Measurements from ENCODE around the gene POLQ.
A peak's percentile ranks its signal among the peaks of the same experiment; 100 is the strongest.
"Not testable (repeated sequence)": the region's sequence is repeated elsewhere in the genome, so short reads cannot be mapped to it uniquely, and the experiment has no call there.

POLQ gene

DNA sequence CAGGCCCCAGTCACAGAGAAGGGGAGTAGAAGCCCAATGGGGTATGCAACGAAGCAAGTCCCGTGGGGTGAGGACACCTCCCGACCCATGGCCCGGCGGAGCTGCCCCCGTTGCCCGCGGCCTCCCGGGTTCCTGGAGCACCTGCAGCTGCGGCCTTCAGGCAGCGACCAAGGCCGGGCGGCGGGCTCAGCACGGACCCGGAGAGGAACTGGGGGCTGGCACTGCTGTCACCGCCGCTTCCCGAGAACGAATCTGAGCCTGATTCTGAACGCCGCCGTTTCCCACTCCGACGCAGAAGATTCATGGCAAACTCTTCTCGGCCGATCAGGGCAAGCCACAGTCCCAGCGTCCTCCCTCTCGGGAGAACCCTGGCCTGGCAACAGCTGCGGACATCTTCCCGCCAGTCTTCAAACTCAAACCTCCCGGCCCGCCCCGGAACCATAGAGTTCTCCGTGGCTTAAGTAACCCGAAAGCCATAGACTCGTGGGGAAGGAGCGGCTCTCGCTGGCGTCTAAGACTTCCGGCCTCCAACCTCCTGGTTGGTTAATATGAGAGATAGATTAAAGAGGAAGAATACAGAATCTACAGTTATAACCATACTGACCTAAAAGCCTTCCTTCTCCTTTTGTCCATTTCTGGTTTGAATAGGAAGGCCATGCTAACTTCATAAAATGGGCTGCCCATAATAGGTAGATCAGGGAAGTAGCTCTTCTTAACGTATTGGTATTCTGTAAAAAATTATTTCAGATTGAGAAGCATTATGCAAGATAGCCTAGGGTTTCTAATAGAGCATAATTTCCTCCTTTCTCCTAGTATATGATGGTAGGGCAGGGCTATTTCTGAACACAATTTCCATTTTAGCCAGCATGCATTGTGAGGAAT, at the start of gene POLQ:
Gene POLQ, minus strand, starts transcription at position 415 of the 882 bp plus-strand sequence. Its CDS starts 111 bp downstream, at position 304.
- Histone ChIP-seq H3K36me3 (ENCODE audit: control insufficient read depth, low read length) (peaks cover 43% of the 10 kb centered on the region), H3K27ac (ENCODE audit: low read depth, low read length) (peak within 1 kb of the TSS; percentile 75), H3K27me3 (ENCODE audit: control insufficient read depth, low read length) (no peaks in the 10 kb centered on the region), H3K9me2 (replicated peaks; ENCODE audit: control insufficient read depth, low read length) (no peaks in the 10 kb centered on the region), H4K20me1 (ENCODE audit: control insufficient read depth, insufficient read depth, low read depth, low read length) (no peaks in the 10 kb centered on the region; the same call in 1 of the 2 replicates), H3K4me1 (ENCODE audit: control insufficient read depth, low read length) (peaks cover 19% of the 10 kb centered on the region), H3F3A (ENCODE audit: control insufficient read depth, insufficient read depth) (peaks cover 5% of the 10 kb centered on the region), H3K9me3 (ENCODE audit: control insufficient read depth, insufficient read depth, low read length) (no peaks in the 10 kb centered on the region), H3K4me3 (ENCODE audit: low read length) (peak within 1 kb of the TSS; percentile 89), H3K4me2 (ENCODE audit: low read length) (peak within 1 kb of the TSS; percentile 84), H3K79me2 (ENCODE audit: control insufficient read depth, low read length) (peaks cover 50% of the 10 kb centered on the region)
- no peak for TF ChIP-seq EZH2phosphoT487 (IDR thresholded peaks at IDR 0.05; ENCODE audit: borderline replicate concordance, low read length)
- TF ChIP-seq, protein P1, sequence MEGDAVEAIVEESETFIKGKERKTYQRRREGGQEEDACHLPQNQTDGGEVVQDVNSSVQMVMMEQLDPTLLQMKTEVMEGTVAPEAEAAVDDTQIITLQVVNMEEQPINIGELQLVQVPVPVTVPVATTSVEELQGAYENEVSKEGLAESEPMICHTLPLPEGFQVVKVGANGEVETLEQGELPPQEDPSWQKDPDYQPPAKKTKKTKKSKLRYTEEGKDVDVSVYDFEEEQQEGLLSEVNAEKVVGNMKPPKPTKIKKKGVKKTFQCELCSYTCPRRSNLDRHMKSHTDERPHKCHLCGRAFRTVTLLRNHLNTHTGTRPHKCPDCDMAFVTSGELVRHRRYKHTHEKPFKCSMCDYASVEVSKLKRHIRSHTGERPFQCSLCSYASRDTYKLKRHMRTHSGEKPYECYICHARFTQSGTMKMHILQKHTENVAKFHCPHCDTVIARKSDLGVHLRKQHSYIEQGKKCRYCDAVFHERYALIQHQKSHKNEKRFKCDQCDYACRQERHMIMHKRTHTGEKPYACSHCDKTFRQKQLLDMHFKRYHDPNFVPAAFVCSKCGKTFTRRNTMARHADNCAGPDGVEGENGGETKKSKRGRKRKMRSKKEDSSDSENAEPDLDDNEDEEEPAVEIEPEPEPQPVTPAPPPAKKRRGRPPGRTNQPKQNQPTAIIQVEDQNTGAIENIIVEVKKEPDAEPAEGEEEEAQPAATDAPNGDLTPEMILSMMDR (IDR thresholded peaks at IDR 0.05; ENCODE audit: low read depth, low read length, poor library complexity, severe bottlenecking): no peak

DNA sequence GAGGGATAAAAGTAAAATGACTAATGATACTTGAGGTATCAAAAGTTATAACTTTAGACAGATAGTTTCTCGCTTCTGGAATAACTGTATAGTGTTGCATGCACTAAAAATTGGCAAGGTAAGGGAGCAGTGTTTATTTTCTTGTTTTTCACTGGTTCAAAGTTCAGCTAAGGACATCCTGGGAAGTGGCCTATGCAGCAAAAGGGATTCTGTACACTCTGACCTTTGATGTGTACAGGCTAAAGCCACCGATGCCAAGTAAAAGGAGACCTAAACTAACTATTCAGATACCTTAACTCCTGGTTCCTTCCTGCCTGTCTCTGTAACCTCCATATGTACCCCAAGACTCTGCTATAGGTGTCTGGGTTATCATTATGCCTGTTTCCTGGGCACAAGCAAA, 49.1 kb upstream of the POLQ start:
- TF ChIP-seq, protein P1 (IDR thresholded peaks at IDR 0.05; ENCODE audit: low read depth, low read length, poor library complexity, severe bottlenecking): no peak
- no peak for TF ChIP-seq EZH2phosphoT487 (IDR thresholded peaks at IDR 0.05; ENCODE audit: borderline replicate concordance, low read length)
- no peaks in the 10 kb centered on the region for H3F3A ChIP-seq (ENCODE audit: control insufficient read depth, insufficient read depth)
- H4K20me1 ChIP-seq (ENCODE audit: control insufficient read depth, insufficient read depth, low read depth, low read length): no peaks in the 10 kb centered on the region
- peaks cover 20% of the 10 kb centered on the region for H3K4me1 ChIP-seq (ENCODE audit: control insufficient read depth, low read length)
- no peaks in the 10 kb centered on the region for H3K27me3 ChIP-seq (ENCODE audit: control insufficient read depth, low read length)
- no peak overlapping the region for H3K4me3 ChIP-seq (ENCODE audit: low read length)
- H3K9me3 ChIP-seq (ENCODE audit: control insufficient read depth, insufficient read depth, low read length): no peaks in the 10 kb centered on the region
- no peaks in the 10 kb centered on the region for H3K79me2 ChIP-seq (ENCODE audit: control insufficient read depth, low read length)
- H3K9me2 ChIP-seq (replicated peaks; ENCODE audit: control insufficient read depth, low read length): no peaks in the 10 kb centered on the region
- no peak overlapping the region for H3K4me2 ChIP-seq (ENCODE audit: low read length)
- no peaks in the 10 kb centered on the region for H3K36me3 ChIP-seq (ENCODE audit: control insufficient read depth, low read length)
- no peak overlapping the region for H3K27ac ChIP-seq (ENCODE audit: low read depth, low read length)

DNA sequence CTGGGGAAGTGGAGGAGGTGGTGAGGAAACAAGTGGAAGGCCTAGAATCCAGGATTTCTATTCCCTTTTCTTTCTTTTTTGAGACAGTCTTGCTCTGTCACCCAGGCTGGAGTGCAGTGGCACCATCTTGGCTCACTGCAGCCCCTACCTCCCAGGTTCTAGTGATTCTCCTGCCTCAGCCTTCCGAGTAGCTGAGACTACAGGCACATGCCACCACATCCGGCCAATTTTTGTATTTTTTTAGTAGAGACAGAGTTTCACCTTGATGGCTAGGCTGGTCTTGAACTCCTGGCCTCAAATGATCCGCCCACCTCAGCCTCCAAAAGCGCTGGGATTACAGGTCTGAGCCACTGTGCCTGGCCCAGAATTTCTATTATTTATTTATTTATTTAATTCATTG, 48.0 kb upstream of the POLQ start:
- not testable (repeated sequence) for H4K20me1 ChIP-seq (ENCODE audit: control insufficient read depth, insufficient read depth, low read depth, low read length); H3K9me3 ChIP-seq (ENCODE audit: control insufficient read depth, insufficient read depth, low read length); H3K27me3 ChIP-seq (ENCODE audit: control insufficient read depth, low read length); H3F3A ChIP-seq (ENCODE audit: control insufficient read depth, insufficient read depth); H3K27ac ChIP-seq (ENCODE audit: low read depth, low read length); H3K36me3 ChIP-seq (ENCODE audit: control insufficient read depth, low read length); H3K79me2 ChIP-seq (ENCODE audit: control insufficient read depth, low read length); H3K9me2 ChIP-seq (replicated peaks; ENCODE audit: control insufficient read depth, low read length)
- peaks cover 20% of the 10 kb centered on the region for H3K4me1 ChIP-seq (ENCODE audit: control insufficient read depth, low read length)
- H3K4me2 ChIP-seq (ENCODE audit: low read length): peak overlapping the region; percentile 49
- peak overlapping the region; percentile 31 for H3K4me3 ChIP-seq (ENCODE audit: low read length)
